Measurements from ENCODE around the gene PRKCB. TPM values are rescaled to one million over a fixed set of nuclear protein-coding genes. Genes with fewer than 3 reads are reported as not detected.

Gene PRKCB
- total and polyA plus RNA-seq, 2 donors (not counting 1 experiment from before 2014, with no cell fraction given) = 0.01 TPM; not detected in 1

DNA sequence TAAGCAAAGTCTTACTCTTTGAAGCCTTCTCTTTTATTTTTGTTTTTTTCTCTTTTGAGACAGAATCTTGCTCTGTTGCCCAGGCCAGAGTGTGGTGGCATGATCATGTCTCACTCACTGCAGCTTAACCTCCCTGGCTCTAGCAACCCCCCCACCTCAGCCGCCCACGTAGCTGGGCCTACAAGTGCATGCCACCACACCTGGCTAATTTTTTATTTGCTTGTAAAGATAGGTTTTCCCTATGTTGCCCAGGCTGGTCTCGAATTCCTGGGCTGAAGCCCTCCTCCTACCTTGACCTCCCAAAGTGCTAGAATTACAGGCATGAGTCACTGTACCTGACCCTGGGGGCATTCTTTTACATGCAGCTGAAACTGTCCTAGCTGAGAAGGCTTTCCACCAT, 154.7 kb downstream of the PRKCB start:
- no peak for TF ChIP-seq EZH2 (IDR thresholded peaks at IDR 0.05; ENCODE audit: low read length, missing control alignments)
- no peaks in the 10 kb centered on the region for H3K4me1 ChIP-seq (ENCODE audit: control insufficient read depth, extremely low read depth, insufficient read depth, low read length)

DNA sequence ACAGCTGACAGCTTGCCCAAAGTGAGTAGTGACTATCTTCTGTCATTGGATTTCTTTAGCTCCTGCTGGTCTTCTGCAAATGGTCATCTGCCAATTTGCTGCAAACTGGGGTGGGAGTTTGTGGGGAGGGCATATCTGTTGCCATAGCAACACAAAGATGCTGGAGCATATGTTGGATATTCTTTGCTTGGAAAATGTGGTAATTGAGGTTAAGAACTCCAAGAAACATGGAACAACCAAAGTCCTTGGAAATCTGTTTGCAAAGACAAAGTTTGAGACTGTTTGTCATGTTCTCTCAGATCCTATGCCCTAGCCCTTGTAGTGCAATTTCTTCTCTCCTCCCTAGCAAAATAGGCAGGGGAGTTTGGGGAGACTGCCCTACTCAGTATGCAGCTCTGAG, 155.3 kb downstream of the PRKCB start:
- Histone ChIP-seq H3K9ac (ENCODE audit: insufficient read depth, low read length) (no peak overlapping the region), H3K36me3 (ENCODE audit: control insufficient read depth, insufficient read depth, low read length) (no peaks in the 10 kb centered on the region), H3K27me3 (ENCODE audit: control insufficient read depth, insufficient read depth, low read length) (no peaks in the 10 kb centered on the region), H3K9me3 (ENCODE audit: control insufficient read depth, insufficient read depth, low read depth, low read length) (no peaks in the 10 kb centered on the region), H4K20me1 (ENCODE audit: control insufficient read depth, extremely low read depth, insufficient read depth, low read length) (no peaks in the 10 kb centered on the region), H2AFZ (ENCODE audit: low read length) (no peak overlapping the region), H3K79me2 (ENCODE audit: control insufficient read depth, insufficient read depth, low read length) (no peaks in the 10 kb centered on the region), H3K4me2 (ENCODE audit: extremely low read depth, insufficient read depth, low read length) (no peak overlapping the region), H3K27ac (ENCODE audit: insufficient read depth, low read length) (no peak overlapping the region), H3K4me3 (replicated peaks in 1 of 4; ENCODE audit: control extremely low read depth in 1 of 4, insufficient read depth in 1 of 4, low read depth in 3 of 4, low read length in 4 of 4) (no peak overlapping the region), H3K4me1 (ENCODE audit: control insufficient read depth, extremely low read depth, insufficient read depth, low read length) (no peaks in the 10 kb centered on the region)
- DNase-seq (ENCODE audit: low read depth in 2 of 2) = no peak
- TF ChIP-seq EZH2 (IDR thresholded peaks at IDR 0.05; ENCODE audit: low read length, missing control alignments) = no peak
- TF ChIP-seq, protein P1, sequence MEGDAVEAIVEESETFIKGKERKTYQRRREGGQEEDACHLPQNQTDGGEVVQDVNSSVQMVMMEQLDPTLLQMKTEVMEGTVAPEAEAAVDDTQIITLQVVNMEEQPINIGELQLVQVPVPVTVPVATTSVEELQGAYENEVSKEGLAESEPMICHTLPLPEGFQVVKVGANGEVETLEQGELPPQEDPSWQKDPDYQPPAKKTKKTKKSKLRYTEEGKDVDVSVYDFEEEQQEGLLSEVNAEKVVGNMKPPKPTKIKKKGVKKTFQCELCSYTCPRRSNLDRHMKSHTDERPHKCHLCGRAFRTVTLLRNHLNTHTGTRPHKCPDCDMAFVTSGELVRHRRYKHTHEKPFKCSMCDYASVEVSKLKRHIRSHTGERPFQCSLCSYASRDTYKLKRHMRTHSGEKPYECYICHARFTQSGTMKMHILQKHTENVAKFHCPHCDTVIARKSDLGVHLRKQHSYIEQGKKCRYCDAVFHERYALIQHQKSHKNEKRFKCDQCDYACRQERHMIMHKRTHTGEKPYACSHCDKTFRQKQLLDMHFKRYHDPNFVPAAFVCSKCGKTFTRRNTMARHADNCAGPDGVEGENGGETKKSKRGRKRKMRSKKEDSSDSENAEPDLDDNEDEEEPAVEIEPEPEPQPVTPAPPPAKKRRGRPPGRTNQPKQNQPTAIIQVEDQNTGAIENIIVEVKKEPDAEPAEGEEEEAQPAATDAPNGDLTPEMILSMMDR (conservative IDR thresholded peaks at IDR 0.05 in 1 of 2, IDR thresholded peaks at IDR 0.05 in 1 of 2; ENCODE audit: low read depth in 1 of 2, low read length in 2 of 2) = no peak

More for the DNA sequence above, 154.7 kb downstream of the PRKCB start:
- DNase-seq (ENCODE audit: low read depth in 2 of 2) = no peak
- Histone ChIP-seq H3K4me3 (replicated peaks in 1 of 4; ENCODE audit: control extremely low read depth in 1 of 4, insufficient read depth in 1 of 4, low read depth in 3 of 4, low read length in 4 of 4) (no peak overlapping the region), H3K9ac (ENCODE audit: insufficient read depth, low read length) (no peak overlapping the region), H3K36me3 (ENCODE audit: control insufficient read depth, insufficient read depth, low read length) (no peaks in the 10 kb centered on the region), H3K27ac (ENCODE audit: insufficient read depth, low read length) (no peak overlapping the region), H4K20me1 (ENCODE audit: control insufficient read depth, extremely low read depth, insufficient read depth, low read length) (no peaks in the 10 kb centered on the region), H3K79me2 (ENCODE audit: control insufficient read depth, insufficient read depth, low read length) (no peaks in the 10 kb centered on the region), H2AFZ (ENCODE audit: low read length) (no peak overlapping the region), H3K27me3 (ENCODE audit: control insufficient read depth, insufficient read depth, low read length) (no peaks in the 10 kb centered on the region), H3K9me3 (ENCODE audit: control insufficient read depth, insufficient read depth, low read depth, low read length) (no peaks in the 10 kb centered on the region), H3K4me2 (ENCODE audit: extremely low read depth, insufficient read depth, low read length) (no peak overlapping the region)

DNA sequence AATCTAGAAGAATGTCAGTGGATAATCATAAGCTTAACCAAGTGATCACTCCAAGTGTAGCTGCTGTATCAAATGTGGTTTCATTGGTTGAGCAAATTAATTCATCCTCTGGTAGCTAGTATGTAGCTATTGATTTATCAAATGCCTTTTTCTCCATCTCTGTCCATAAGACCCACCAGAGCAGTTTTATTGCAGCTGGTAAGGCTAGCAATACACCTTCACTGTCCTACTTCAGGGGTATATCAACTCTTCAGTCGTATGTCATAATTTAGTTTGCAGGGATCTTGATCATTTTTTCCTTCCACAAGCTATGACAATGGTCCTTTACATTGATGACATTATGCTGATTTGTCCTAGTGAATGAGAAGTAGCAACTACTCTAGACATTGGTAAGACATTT, 158.8 kb downstream of the PRKCB start:
- no peak for TF ChIP-seq EZH2 (IDR thresholded peaks at IDR 0.05; ENCODE audit: low read length, missing control alignments)
- TF ChIP-seq, protein P1 (conservative IDR thresholded peaks at IDR 0.05 in 1 of 2, IDR thresholded peaks at IDR 0.05 in 1 of 2; ENCODE audit: low read depth in 1 of 2, low read length in 2 of 2) = no peak
- H3K4me1 ChIP-seq (ENCODE audit: control insufficient read depth, extremely low read depth, insufficient read depth, low read length) = no peaks in the 10 kb centered on the region
- no peak overlapping the region for H3K4me3 ChIP-seq (replicated peaks in 1 of 4; ENCODE audit: control extremely low read depth in 1 of 4, insufficient read depth in 1 of 4, low read depth in 3 of 4, low read length in 4 of 4)
- H3K4me2 ChIP-seq (ENCODE audit: extremely low read depth, insufficient read depth, low read length) = no peak overlapping the region
- no peaks in the 10 kb centered on the region for H3K9me3 ChIP-seq (ENCODE audit: control insufficient read depth, insufficient read depth, low read depth, low read length)
- DNase-seq (ENCODE audit: low read depth in 2 of 2) = no peak
- no peak overlapping the region for H2AFZ ChIP-seq (ENCODE audit: low read length)
- H4K20me1 ChIP-seq (ENCODE audit: control insufficient read depth, extremely low read depth, insufficient read depth, low read length) = no peaks in the 10 kb centered on the region
- no peaks in the 10 kb centered on the region for H3K79me2 ChIP-seq (ENCODE audit: control insufficient read depth, insufficient read depth, low read length)
- H3K36me3 ChIP-seq (ENCODE audit: control insufficient read depth, insufficient read depth, low read length) = no peaks in the 10 kb centered on the region
- no peak overlapping the region for H3K27ac ChIP-seq (ENCODE audit: insufficient read depth, low read length)
- no peaks in the 10 kb centered on the region for H3K27me3 ChIP-seq (ENCODE audit: control insufficient read depth, insufficient read depth, low read length)
- H3K9ac ChIP-seq (ENCODE audit: insufficient read depth, low read length) = no peak overlapping the region
